ENCODE measurements around the gene SIRPG. TPM values are rescaled to one million over a fixed set of nuclear protein-coding genes. Genes with fewer than 3 reads are reported as not detected.

SIRPG gene
- total and polyA plus RNA-seq, 2 of the 8 experiments (the other 6 are each of a cell fraction or from before 2014, with no cell fraction given), result 0.08 TPM; not detected in 1

DNA sequence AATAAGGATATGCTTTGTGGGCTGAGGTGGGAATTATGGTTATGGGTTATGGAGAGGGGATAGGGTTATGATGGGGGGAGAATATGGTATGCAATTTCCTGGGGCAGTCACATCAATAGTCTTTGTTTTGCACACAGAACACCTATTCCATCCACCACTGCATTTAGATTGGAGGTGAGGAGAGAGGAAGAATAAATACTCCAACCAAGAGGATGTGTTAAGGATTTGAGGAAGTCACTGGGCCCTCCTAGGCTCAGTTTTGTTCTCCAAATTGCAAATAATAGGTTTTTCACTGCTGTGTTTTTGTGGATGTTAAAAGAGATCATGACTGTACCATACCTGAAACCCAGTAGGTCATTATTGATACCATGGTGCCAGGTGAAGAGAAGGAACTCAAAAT, 29.5 kb upstream of the SIRPG start:
- Histone ChIP-seq H3K27me3 (replicated peaks in 1 of 4; ENCODE audit: control insufficient read depth in 3 of 4, extremely low read depth in 1 of 4, insufficient read depth in 3 of 4, low read length in 3 of 4) (no peaks in the 10 kb centered on the region; a peak in 1 of 7 replicates), H4K8ac (ENCODE audit: extremely low read depth, insufficient read depth, low read length) (no peak overlapping the region), H2BK12ac (ENCODE audit: low read depth, low read length) (no peak overlapping the region), H3K56ac (replicated peaks; ENCODE audit: insufficient read length, low read depth, low read length) (no peak overlapping the region), H3K4ac (replicated peaks; ENCODE audit: insufficient read length, low read depth, low read length) (no peak overlapping the region), H3K18ac (ENCODE audit: extremely low read depth, low read length) (no peak overlapping the region), H2BK15ac (ENCODE audit: low read length) (no peak overlapping the region), H4K91ac (replicated peaks; ENCODE audit: insufficient read length, low read length) (no peak overlapping the region), H3K4me3 (ENCODE audit: extremely low read depth in 1 of 4, insufficient read depth in 2 of 4, low read depth in 3 of 4, low read length in 4 of 4) (no peak overlapping the region), H3K79me1 (ENCODE audit: low read depth, low read length) (no peaks in the 10 kb centered on the region), H3K9ac (replicated peaks in 1 of 4; ENCODE audit: extremely low read depth in 1 of 4, low read depth in 3 of 4, low read length in 3 of 4) (no peak overlapping the region), H2BK20ac (ENCODE audit: low read length) (no peak overlapping the region), H2BK120ac (replicated peaks; ENCODE audit: low read depth, low read length) (no peak overlapping the region), H2AK5ac (ENCODE audit: low read depth, low read length) (no peak overlapping the region), H3K9me3 (ENCODE audit: insufficient read depth in 2 of 2, low read depth in 1 of 2, low read length in 1 of 2) (no peaks in the 10 kb centered on the region), H3K4me1 (replicated peaks in 1 of 4; ENCODE audit: control insufficient read depth in 3 of 4, insufficient read depth in 4 of 4, low read length in 3 of 4) (no peaks in the 10 kb centered on the region), H3K79me2 (ENCODE audit: control insufficient read depth in 1 of 2, insufficient read depth in 2 of 2, low read length in 2 of 2) (no peaks in the 10 kb centered on the region), H4K20me1 (replicated peaks in 1 of 2; ENCODE audit: control insufficient read depth in 1 of 2, insufficient read depth in 2 of 2, low read length in 2 of 2) (no peaks in the 10 kb centered on the region), H3K27ac (ENCODE audit: low read depth, low read length) (no peak overlapping the region), H3K14ac (ENCODE audit: insufficient read length) (no peak overlapping the region), H3K36me3 (ENCODE audit: control insufficient read depth in 2 of 4, insufficient read depth in 4 of 4, low read length in 3 of 4) (no peaks in the 10 kb centered on the region), H4K5ac (ENCODE audit: insufficient read length, low read depth, low read length) (no peak overlapping the region), H2BK5ac (ENCODE audit: low read depth, low read length) (no peak overlapping the region), H3K4me2 (ENCODE audit: insufficient read depth in 1 of 2, low read depth in 2 of 2, low read length in 2 of 2) (no peak overlapping the region), H3K23ac (ENCODE audit: insufficient read length) (no peak overlapping the region), H2AFZ (ENCODE audit: low read length) (no peak overlapping the region), H3K23me2 (ENCODE audit: low read depth, low read length) (no peaks in the 10 kb centered on the region)
- DNase-seq (ENCODE audit: low read depth in 1 of 2, low spot score in 2 of 2), result peak in 1 of 2 experiments; percentile 1
- CTCF ChIA-PET (ENCODE audit: partially characterized antibody), result no interaction called here
- POLR2A ChIA-PET (ENCODE audit: partially characterized antibody), result no interaction called here
- FAIRE-seq, result no peak
- TF ChIP-seq MAFK (IDR thresholded peaks at IDR 0.05; ENCODE audit: low read depth, low read length) (no peak), SAP30 (IDR thresholded peaks at IDR 0.05; ENCODE audit: insufficient read depth, insufficient replicate concordance, low read length) (no peak), CHD1 (IDR thresholded peaks at IDR 0.05; ENCODE audit: low read depth, low read length) (no peak), SP2 (IDR thresholded peaks at IDR 0.05; ENCODE audit: low read length) (no peak), HDAC6 (IDR thresholded peaks at IDR 0.05; ENCODE audit: low read depth, low read length) (no peak), TBP (IDR thresholded peaks at IDR 0.05; ENCODE audit: low read depth, low read length) (no peak), CHD2 (IDR thresholded peaks at IDR 0.05; ENCODE audit: low read length) (no peak), KDM4A (IDR thresholded peaks at IDR 0.05; ENCODE audit: low read depth, low read length, severe bottlenecking) (no peak), CTBP2 (IDR thresholded peaks at IDR 0.05; ENCODE audit: borderline replicate concordance, insufficient read depth, insufficient read length, low read length) (no peak), SUZ12 (IDR thresholded peaks at IDR 0.05; ENCODE audit: low read length) (no peak), SP1 (IDR thresholded peaks at IDR 0.05; ENCODE audit: low read depth, low read length) (no peak), KDM5A (IDR thresholded peaks at IDR 0.05; ENCODE audit: low read length) (no peak), TAF1 (IDR thresholded peaks at IDR 0.05; ENCODE audit: low read depth, low read length) (no peak), NRF1 (IDR thresholded peaks at IDR 0.05; ENCODE audit: low read depth, low read length) (no peak)
- TF ChIP-seq, protein P1, sequence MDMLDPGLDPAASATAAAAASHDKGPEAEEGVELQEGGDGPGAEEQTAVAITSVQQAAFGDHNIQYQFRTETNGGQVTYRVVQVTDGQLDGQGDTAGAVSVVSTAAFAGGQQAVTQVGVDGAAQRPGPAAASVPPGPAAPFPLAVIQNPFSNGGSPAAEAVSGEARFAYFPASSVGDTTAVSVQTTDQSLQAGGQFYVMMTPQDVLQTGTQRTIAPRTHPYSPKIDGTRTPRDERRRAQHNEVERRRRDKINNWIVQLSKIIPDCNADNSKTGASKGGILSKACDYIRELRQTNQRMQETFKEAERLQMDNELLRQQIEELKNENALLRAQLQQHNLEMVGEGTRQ (IDR thresholded peaks at IDR 0.05; ENCODE audit: low read length), result no peak
